Measurements from ENCODE around the gene ZNF841. TPM values are rescaled to one million over a fixed set of nuclear protein-coding genes. Genes with fewer than 3 reads are reported as not detected.

ZNF841 gene
- total and polyA plus RNA-seq, 9 of the 15 experiments (the other 6 are each of a cell fraction or from before 2014, with no cell fraction given), result 3.1 to 17.1 (median 11.0) TPM

GRCh38 chr19:52139252-52140031 lies 43.9 kb upstream of the ZNF841 start, which contains the start of gene ZNF616 (continued):
- TF ChIP-seq REST (IDR thresholded peaks at IDR 0.05; ENCODE audit: borderline replicate concordance), result peak; percentile 69
- TF ChIP-seq REST (CRISPR knock-in tag; IDR thresholded peaks at IDR 0.05; ENCODE audit: low read depth), result no peak
- no peak for TF ChIP-seq ZNF280A (IDR thresholded peaks at IDR 0.05; ENCODE audit: low read depth, partially characterized antibody)
- peak in 1 of 2 experiments; percentile 86; a peak in 2 of 4 replicates for TF ChIP-seq KDM4B (IDR thresholded peaks at IDR 0.05; ENCODE audit: borderline replicate concordance in 2 of 2, low read depth in 1 of 2)
- no peak for TF ChIP-seq ZNF561 (CRISPR knock-in tag; conservative IDR thresholded peaks at IDR 0.05)
- no peak for TF ChIP-seq ZNF263 (CRISPR knock-in tag; IDR thresholded peaks at IDR 0.05; ENCODE audit: borderline replicate concordance)
- no peak for TF ChIP-seq HNRNPL (IDR thresholded peaks at IDR 0.05; ENCODE audit: low read depth, low read length)
